Activated T-cell treated with anti-CD3 and anti-CD28 coated beads, Interleukin-2, amount 50 U/mL, for 1 hour (primary cell): ENCODE results near the gene RNFT2.
"Not testable (repeated sequence)": the region's sequence is repeated elsewhere in the genome, so short reads cannot be mapped to it uniquely, and the experiment has no call there.

Experiments
- DNase-seq: peaks from one replicate; pipeline ENCODE4 v3.0.0-alpha.2; 2020

RNFT2 gene

GRCh38 chr12:116745554-116745953 is 7.4 kb downstream of the RNFT2 start:
- no peak for DNase-seq

GRCh38 chr12:116749884-116750283 is 11.8 kb downstream of the RNFT2 start:
- no peak for DNase-seq

GRCh38 chr12:116750298-116750697 is 12.2 kb downstream of the RNFT2 start:
- no peak for DNase-seq

GRCh38 chr12:116754097-116754496 is 16.0 kb downstream of the RNFT2 start:
- not testable (repeated sequence) for DNase-seq

GRCh38 chr12:116754783-116755182 is 16.7 kb downstream of the RNFT2 start:
- DNase-seq: not testable (repeated sequence)

- DNase-seq: peak; percentile 44
Measured at GRCh38 chr12:116759783-116760621, 21.9 kb downstream of the RNFT2 start.

- no peak for DNase-seq
Measured at GRCh38 chr12:116760622-116761020, 22.5 kb downstream of the RNFT2 start.

GRCh38 chr12:116761499-116761898 is 23.4 kb downstream of the RNFT2 start:
- DNase-seq: no peak

GRCh38 chr12:116765271-116765670 is 27.2 kb downstream of the RNFT2 start:
- DNase-seq: no peak

- DNase-seq: no peak
Measured at GRCh38 chr12:116766285-116766684, 28.2 kb downstream of the RNFT2 start.

GRCh38 chr12:116766746-116767145 is 28.6 kb downstream of the RNFT2 start:
- no peak for DNase-seq

GRCh38 chr12:116771651-116772050 is 33.5 kb downstream of the RNFT2 start:
- DNase-seq: no peak

GRCh38 chr12:116773276-116773731 is 35.2 kb downstream of the RNFT2 start:
- DNase-seq: no peak

GRCh38 chr12:116774020-116774419 is 35.9 kb downstream of the RNFT2 start:
- no peak for DNase-seq

- no peak for DNase-seq
Measured at GRCh38 chr12:116777245-116777644, 39.1 kb downstream of the RNFT2 start.

- DNase-seq: no peak
Measured at GRCh38 chr12:116779597-116779996, 41.5 kb downstream of the RNFT2 start.

GRCh38 chr12:116780942-116781341 is 42.8 kb downstream of the RNFT2 start:
- DNase-seq: no peak

- no peak for DNase-seq
Measured at GRCh38 chr12:116783525-116784237, 45.6 kb downstream of the RNFT2 start.

GRCh38 chr12:116784238-116784612 is 46.1 kb downstream of the RNFT2 start:
- no peak for DNase-seq

- DNase-seq: not testable (repeated sequence)
Measured at GRCh38 chr12:116789562-116789961, 51.4 kb downstream of the RNFT2 start.

- no peak for DNase-seq
Measured at GRCh38 chr12:116790066-116790465, 52.0 kb downstream of the RNFT2 start.

GRCh38 chr12:116792403-116792802 is 54.3 kb downstream of the RNFT2 start:
- no peak for DNase-seq

GRCh38 chr12:116794725-116795124 is 56.6 kb downstream of the RNFT2 start:
- no peak for DNase-seq

GRCh38 chr12:116797885-116798284 is 59.8 kb downstream of the RNFT2 start:
- DNase-seq: no peak
